ENCODE measurements around the gene INSYN2B.

INSYN2B gene

DNA sequence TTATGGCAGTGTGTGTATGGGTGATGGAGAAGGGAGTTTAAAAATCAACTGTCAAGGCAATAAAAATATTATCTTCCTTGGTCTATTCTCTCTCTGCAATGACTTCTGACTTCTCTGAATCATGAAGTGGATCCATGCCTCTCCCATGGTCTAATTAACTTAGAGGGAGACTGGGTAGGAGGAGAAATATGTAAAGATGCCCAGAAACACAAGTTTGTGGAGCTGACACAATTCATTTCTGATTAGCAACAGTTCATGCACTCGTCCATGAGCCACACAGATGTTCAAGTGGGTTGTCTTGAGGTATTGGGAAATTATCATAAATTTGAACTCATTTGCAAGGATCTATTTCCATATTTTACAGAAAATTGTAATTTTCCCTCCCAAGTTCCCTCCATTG is 38.1 kb downstream of the INSYN2B start:
- in situ Hi-C loops (cut with MboI; ENCODE audit: low sequenced_read_pairs, unreplicated experiment), result no loop called here
- no peak for DNase-seq (ENCODE audit: low spot score)
- TF ChIP-seq, protein P1, sequence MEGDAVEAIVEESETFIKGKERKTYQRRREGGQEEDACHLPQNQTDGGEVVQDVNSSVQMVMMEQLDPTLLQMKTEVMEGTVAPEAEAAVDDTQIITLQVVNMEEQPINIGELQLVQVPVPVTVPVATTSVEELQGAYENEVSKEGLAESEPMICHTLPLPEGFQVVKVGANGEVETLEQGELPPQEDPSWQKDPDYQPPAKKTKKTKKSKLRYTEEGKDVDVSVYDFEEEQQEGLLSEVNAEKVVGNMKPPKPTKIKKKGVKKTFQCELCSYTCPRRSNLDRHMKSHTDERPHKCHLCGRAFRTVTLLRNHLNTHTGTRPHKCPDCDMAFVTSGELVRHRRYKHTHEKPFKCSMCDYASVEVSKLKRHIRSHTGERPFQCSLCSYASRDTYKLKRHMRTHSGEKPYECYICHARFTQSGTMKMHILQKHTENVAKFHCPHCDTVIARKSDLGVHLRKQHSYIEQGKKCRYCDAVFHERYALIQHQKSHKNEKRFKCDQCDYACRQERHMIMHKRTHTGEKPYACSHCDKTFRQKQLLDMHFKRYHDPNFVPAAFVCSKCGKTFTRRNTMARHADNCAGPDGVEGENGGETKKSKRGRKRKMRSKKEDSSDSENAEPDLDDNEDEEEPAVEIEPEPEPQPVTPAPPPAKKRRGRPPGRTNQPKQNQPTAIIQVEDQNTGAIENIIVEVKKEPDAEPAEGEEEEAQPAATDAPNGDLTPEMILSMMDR (IDR thresholded peaks at IDR 0.05; ENCODE audit: borderline replicate concordance, control extremely low read depth, extremely low read depth, insufficient read depth, missing control alignments), result no peak

DNA sequence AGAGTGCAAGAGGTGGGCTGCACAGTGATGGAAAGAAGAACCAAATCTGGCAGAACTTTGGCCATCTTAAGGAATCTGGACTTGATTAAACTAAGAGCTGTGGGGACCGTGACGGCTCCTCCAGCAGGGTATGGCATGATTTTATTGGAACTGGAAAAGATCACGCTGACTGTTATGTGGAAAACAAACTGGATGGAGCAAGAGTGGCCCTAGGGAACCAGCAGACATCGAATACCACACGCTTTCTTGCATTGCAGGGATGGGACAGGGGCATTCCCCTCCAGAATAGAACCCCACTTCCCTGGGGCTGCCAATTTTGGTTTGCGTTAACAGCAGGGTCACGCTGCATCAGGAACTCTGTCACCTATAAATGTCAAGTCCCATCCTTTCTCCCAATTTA is 38.8 kb downstream of the INSYN2B start:
- TF ChIP-seq, protein P1 (IDR thresholded peaks at IDR 0.05; ENCODE audit: borderline replicate concordance, control extremely low read depth, extremely low read depth, insufficient read depth, missing control alignments), result no peak
- in situ Hi-C loops (cut with MboI; ENCODE audit: low sequenced_read_pairs, unreplicated experiment), result no loop called here
- no peak for DNase-seq (ENCODE audit: low spot score)

DNA sequence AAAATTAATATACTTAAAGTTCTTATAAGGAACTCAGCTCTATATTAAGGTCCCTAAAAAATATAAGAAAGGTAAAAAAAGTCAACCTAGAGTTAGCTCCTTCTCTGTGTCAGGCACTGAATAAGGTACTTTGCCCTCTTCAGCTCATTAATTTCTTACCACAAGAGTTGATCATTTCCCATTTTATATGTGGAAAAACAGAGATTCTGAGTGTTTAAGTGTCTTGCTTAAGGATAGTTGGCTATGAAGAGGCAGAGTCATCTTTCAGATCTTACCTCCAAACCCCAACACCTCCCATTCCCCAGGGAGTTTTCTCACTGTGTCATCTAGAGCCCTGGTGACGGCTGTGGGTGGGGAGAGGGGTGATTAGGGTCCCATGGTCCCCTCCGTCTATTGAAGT is 40.6 kb downstream of the INSYN2B start:
- DNase-seq (ENCODE audit: low spot score), result no peak
- TF ChIP-seq, protein P1 (IDR thresholded peaks at IDR 0.05; ENCODE audit: borderline replicate concordance, control extremely low read depth, extremely low read depth, insufficient read depth, missing control alignments), result no peak
- in situ Hi-C loops (cut with MboI; ENCODE audit: low sequenced_read_pairs, unreplicated experiment), result no loop called here

DNA sequence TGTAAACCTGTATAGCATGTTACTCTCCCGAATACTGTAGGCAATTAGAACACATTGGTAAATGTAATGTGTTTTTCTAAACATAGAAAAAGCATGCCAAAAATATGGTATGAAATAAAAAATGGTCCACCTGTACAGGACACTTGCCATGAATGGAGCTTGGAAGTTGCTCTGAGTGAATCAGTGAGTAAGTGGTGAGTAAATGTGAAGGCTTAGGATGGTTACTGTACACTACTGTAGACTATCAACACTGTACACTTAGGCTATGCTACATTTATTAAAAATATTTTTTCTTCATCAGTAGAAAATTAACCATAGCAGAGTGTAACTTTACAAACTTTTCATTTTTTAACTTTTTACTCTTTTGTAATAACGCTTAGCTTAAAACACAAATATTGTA is 41.9 kb downstream of the INSYN2B start:
- no peak for DNase-seq (ENCODE audit: low spot score)
- TF ChIP-seq, protein P1 (IDR thresholded peaks at IDR 0.05; ENCODE audit: borderline replicate concordance, control extremely low read depth, extremely low read depth, insufficient read depth, missing control alignments), result no peak
- in situ Hi-C loops (cut with MboI; ENCODE audit: low sequenced_read_pairs, unreplicated experiment), result no loop called here

DNA sequence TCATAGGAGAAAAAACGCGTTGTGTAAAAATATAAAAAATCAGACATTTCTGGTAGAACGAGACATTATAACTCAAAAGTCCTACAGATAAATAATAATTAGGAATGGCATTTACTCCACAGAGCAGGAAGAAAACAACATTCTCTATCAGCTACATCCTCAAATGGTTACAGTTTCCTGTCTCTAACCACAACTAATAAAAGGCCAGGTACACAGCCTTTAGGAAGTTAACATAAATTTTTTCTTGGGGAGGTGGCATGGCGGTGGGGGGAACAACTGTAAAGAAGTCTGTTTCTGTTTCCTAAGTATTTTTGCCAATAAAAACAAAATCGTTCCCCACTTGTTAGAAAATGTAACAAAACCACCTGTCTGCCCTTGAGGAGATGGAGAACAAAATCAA is 44.5 kb downstream of the INSYN2B start:
- in situ Hi-C loops (cut with MboI; ENCODE audit: low sequenced_read_pairs, unreplicated experiment), result no loop called here
- TF ChIP-seq, protein P1 (IDR thresholded peaks at IDR 0.05; ENCODE audit: borderline replicate concordance, control extremely low read depth, extremely low read depth, insufficient read depth, missing control alignments), result no peak
- no peak for DNase-seq (ENCODE audit: low spot score)

DNA sequence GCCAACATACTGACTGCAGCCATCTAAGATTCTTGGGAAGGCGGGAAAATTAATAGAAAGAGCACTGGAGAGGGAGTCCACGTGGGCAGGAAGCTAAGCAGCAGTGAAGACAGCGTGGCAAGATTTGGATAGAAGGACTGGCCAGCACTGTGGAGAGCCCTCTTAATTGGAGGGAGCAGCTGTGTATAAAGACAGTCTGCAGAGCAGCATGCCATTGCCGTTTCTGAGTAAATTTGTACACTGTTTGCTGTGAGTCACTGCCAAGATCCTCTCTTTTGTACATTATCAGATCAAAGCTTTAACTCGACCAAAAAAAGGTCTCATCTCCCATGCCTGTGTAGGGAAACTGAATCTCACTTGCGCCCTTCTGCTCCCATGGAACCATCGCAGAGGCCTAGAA is 45.3 kb downstream of the INSYN2B start:
- DNase-seq (ENCODE audit: low spot score), result no peak
- TF ChIP-seq, protein P1 (IDR thresholded peaks at IDR 0.05; ENCODE audit: borderline replicate concordance, control extremely low read depth, extremely low read depth, insufficient read depth, missing control alignments), result no peak
- in situ Hi-C loops (cut with MboI; ENCODE audit: low sequenced_read_pairs, unreplicated experiment), result no loop called here

DNA sequence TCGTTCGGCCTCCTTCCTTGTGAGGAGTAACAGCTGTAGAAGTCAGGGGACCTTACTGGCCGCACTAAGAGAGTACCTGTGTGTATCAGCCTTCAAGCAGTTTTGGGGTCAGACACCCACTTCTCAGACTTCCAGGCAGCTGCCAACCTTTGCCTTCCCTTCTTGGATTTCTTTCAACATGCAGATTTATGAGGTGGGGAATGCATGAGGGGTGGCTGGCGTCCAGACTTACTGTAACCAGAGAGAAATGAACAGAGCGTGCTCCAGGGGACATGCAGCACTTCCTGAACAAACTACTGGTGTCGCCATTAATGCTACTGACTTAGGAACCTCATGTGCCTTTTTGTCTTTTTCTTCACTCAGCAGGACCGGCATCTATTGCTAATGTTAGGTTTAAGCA is 46.7 kb downstream of the INSYN2B start:
- TF ChIP-seq, protein P1 (IDR thresholded peaks at IDR 0.05; ENCODE audit: borderline replicate concordance, control extremely low read depth, extremely low read depth, insufficient read depth, missing control alignments), result no peak
- in situ Hi-C loops (cut with MboI; ENCODE audit: low sequenced_read_pairs, unreplicated experiment), result no loop called here
- no peak for DNase-seq (ENCODE audit: low spot score)

Data from GM13976 (cell line).